Ovary (tissue), 9 donors: ENCODE data around the gene TMEM151B. TPM values are rescaled to one million over a fixed set of nuclear protein-coding genes. Genes with fewer than 3 reads are reported as not detected.

Experiments used
- DNase-seq, 5 donors: peaks; one replicate each; pipeline ENCODE4 v3.0.0-alpha.2; 2019 to 2020
- H3K27ac ChIP-seq, 2 donors: fragments of 200-600 bp; one replicate each; pipeline versions ENCODE4 v1.5.1 to v1.8.0; 2019 to 2022
- H3K27me3 ChIP-seq: fragments of 200-600 bp; one replicate; pipeline ENCODE4 v1.8.0; 2022
- H3K36me3 ChIP-seq: fragments of 200-600 bp; sonication (generic); one replicate; pipeline ENCODE4 v1.5.1; 2019
- H3K4me1 ChIP-seq: one replicate; pipeline ENCODE4 v1.8.1; 2013; ENCODE audit warnings: mild to moderate bottlenecking, moderate library complexity; ENCODE audit not compliant: insufficient read depth
- H3K4me3 ChIP-seq: fragments of 200-600 bp; sonication (generic); one replicate; pipeline ENCODE4 v1.5.1; 2017
- H3K9me3 ChIP-seq, 2 donors: fragments of 200-600 bp in 1 of 2; sonication (generic) in 1 of 2; one replicate each; pipeline versions ENCODE4 v1.5.1 to v1.8.1; 2013 to 2019; ENCODE audit warnings: mild to moderate bottlenecking in 1 of 2, moderate library complexity in 1 of 2
- CTCF ChIP-seq, 3 donors: fragments of 450-650 bp in 2 of 3; fragments of 200-600 bp in 1 of 3; IDR thresholded peaks; one replicate each; pipeline versions ENCODE4 v1.5.1 to v1.8.0; 2016 to 2022; ENCODE audit warnings: antibody characterized with exemption in 3 of 3, mild to moderate bottlenecking in 1 of 3
- EP300 ChIP-seq: sonication (generic); formaldehyde crosslinking; IDR thresholded peaks from one replicate; pipeline ENCODE4 v1.6.1; 2017; ENCODE audit warnings: antibody characterized with exemption
- POLR2A ChIP-seq: fragments of 450-650 bp; IDR thresholded peaks from one replicate; pipeline ENCODE4 v1.6.1; 2017; ENCODE audit warnings: antibody characterized with exemption, mild to moderate bottlenecking, moderate library complexity
- WGBS, 3 donors: extraction: QIAGEN DNeasy Blood & Tissue Kit in 1 of 3; methylation state at CpG; one replicate each; pipeline versions ENCODE4 v1.1.5 to v1.1.7; 2013 to 2017; 5-methylcytosine and 5-hydroxymethylcytosine counted together
- intact Hi-C, 4 donors: fragments of 100-400 bp; cut with DNase I; formaldehyde crosslinking; loops; one replicate each; pipeline versions ENCODE4 v1.11.0 to v1.15.1; 2022 to 2023
- polyA plus RNA-seq, 2 donors: library from polyadenylated mRNA; stranded (reverse); fragments of 200-250 nt in 1 of 2; fragments of 350-450 nt in 1 of 2; fragmentation: Illumina TruSeq in 1 of 2; extraction: RNeasy Lipid Tissue Mini Kit (QIAGEN cat#74804) in 1 of 2; gene quantifications; one replicate each; pipeline ENCODE4 v1.2.3, GENCODE V29; 2013 to 2014
- total RNA-seq, 7 donors: library from RNA; depleted of rRNA in 2 of 7; stranded (reverse); fragments of >200 nt in 2 of 7; fragmentation: NEBNext Ultra II Directional in 3 of 7; extraction: Animal tissue kit (Norgen Biotek cat#: 25700) in 3 of 7; gene quantifications; one replicate each; pipeline versions ENCODE4 v1.1.0 to v1.2.4, GENCODE V29; 2016 to 2023
- donor health status: DM: no; HTN: no; CAD: no; lungs with moderate emphysema.
- donor health status: DM: no; HTN: no; CAD: no.
- donor health status: Bipolar disorder and iron deficiency.
- donor health status: DM: yes; HTN: yes; CAD: no.
- donor health status: DM: no; HTN: no; CAD: no.
- donor health status: DM: yes; HTN: yes; CAD: no.

The TMEM151B gene
- total and polyA plus RNA-seq, 9 donors, result under 0.01 to 0.12 (median 0.05) TPM; not detected in 4

DNA sequence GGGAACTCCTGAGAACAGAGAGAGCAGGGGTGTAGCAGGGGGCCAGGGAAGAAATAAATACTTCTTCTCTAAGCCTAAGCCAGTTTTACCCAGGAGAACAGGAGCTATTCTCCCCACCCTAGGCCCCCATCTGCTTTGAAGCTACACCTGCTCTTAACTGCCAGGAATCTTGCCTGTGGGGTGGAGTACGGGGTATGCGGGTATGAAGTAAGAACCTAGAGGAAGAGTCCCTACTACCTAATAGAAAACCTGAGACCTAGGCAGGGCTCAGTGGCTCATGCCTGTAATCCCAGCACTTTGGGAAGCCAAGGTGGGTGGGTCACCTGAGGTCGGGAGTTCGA lies 45.3 kb upstream of the TMEM151B start:
- H3K9me3 ChIP-seq, result no peaks in the 10 kb centered on the region
- peaks cover 36% of the 10 kb centered on the region for H3K4me1 ChIP-seq
- TF ChIP-seq EP300 (no peak), POLR2A (no peak), CTCF (IDR thresholded peaks at IDR 0.05) (no peak)
- WGBS, 3 donors, result 88 to 94% (median 91%) methylated on average over 4 of the region's 4 CpGs
- no peak overlapping the region for H3K27ac ChIP-seq
- no peaks in the 10 kb centered on the region for H3K36me3 ChIP-seq
- no peaks in the 10 kb centered on the region for H3K27me3 ChIP-seq
- no peak for DNase-seq
- no peak overlapping the region for H3K4me3 ChIP-seq
- intact Hi-C loops, result loop anchor here in 1 of 4 donors (5.0 kb wide), 1 partner anchor 48 kb away; no protein-coding TSS in a partner anchor

- TF ChIP-seq EP300 (no peak), POLR2A (no peak), CTCF (IDR thresholded peaks at IDR 0.05) (no peak)
- Histone ChIP-seq H3K4me1 (peaks cover 36% of the 10 kb centered on the region), H3K4me3 (no peak overlapping the region), H3K27me3 (no peaks in the 10 kb centered on the region), H3K27ac (peak overlapping the region in 1 of 2 donors; percentile 67), H3K9me3 (no peaks in the 10 kb centered on the region), H3K36me3 (no peaks in the 10 kb centered on the region)
- no peak for DNase-seq
- WGBS, 3 donors, result 73 to 83% (median 82%) methylated on average over 8 of the region's 8 CpGs
- intact Hi-C loops, result loop anchor here in 1 of 4 donors (5.0 kb wide), 1 partner anchor 48 kb away; no protein-coding TSS in a partner anchor
Measured at GRCh38 chr6:44225579-44226325, 44.5 kb upstream of the TMEM151B start.

- TF ChIP-seq CTCF (IDR thresholded peaks at IDR 0.05), result no peak
- no peak for TF ChIP-seq POLR2A
- TF ChIP-seq EP300, result no peak
- H3K27ac ChIP-seq, result peak overlapping the region; percentile 45 to 67
- no peaks in the 10 kb centered on the region for H3K36me3 ChIP-seq
- WGBS, 3 donors, result 17 to 28% (median 17%) methylated on average over 15 of the region's 15 CpGs
- H3K9me3 ChIP-seq, result no peaks in the 10 kb centered on the region
- intact Hi-C loops, result loop anchor here in 1 of 4 donors (5.0 kb wide), 1 partner anchor 49 kb away; no protein-coding TSS in a partner anchor
- DNase-seq, result peak in 2 of 5 donors; percentile 56 to 61
- no peaks in the 10 kb centered on the region for H3K27me3 ChIP-seq
- peaks cover 31% of the 10 kb centered on the region for H3K4me1 ChIP-seq
- H3K4me3 ChIP-seq, result peak overlapping the region; percentile 0
Measured at GRCh38 chr6:44226368-44227147, 43.7 kb upstream of the TMEM151B start.

DNA sequence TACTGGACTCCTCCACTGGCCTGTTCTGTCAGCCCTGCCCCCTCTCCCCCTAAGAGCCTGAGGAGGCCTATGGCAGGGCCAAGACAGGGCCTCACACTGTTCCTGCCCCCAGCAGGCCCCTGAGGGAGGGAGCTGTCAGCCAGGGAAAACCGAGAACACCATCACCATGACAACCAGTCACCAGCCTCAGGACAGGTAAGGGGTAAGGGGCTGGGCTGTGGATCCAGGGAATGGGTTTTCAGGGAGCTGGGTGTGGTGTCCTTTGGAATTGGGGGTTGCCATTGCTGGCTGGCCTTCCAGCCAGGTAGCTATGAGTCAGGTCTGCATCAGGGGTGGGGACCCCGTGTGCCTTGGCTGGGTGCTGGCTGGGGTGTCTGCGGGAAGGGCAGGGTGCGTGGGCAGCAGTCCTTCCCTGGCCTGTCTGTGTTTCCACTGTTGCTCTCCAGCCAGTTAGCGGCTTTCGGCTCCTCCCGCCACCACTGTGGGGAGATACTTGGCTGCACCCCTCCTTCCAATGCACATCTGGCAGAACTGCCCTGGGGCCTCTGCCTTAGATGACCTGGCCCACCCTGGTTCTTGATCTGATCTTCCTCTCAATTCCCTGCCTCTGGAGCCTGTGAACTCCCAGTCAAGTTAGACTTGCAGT lies 43.0 kb upstream of the TMEM151B start:
- H3K27me3 ChIP-seq, result no peaks in the 10 kb centered on the region
- TF ChIP-seq EP300 (no peak), CTCF (IDR thresholded peaks at IDR 0.05) (no peak), POLR2A (peak; percentile 4)
- no peak for DNase-seq
- H3K27ac ChIP-seq, result peak overlapping the region; percentile 45 to 67
- intact Hi-C loops, result loop anchor here in 1 of 4 donors (5.0 kb wide), 1 partner anchor 50 kb away; no protein-coding TSS in a partner anchor
- H3K9me3 ChIP-seq, result no peaks in the 10 kb centered on the region
- WGBS, 3 donors, result 48 to 64% (median 58%) methylated on average over 7 of the region's 7 CpGs
- peak overlapping the region; percentile 0 for H3K4me3 ChIP-seq
- peaks cover 27% of the 10 kb centered on the region for H3K4me1 ChIP-seq
- no peaks in the 10 kb centered on the region for H3K36me3 ChIP-seq
